ENCODE data around the gene PROK2.

Gene PROK2

GRCh38 chr3:71817262-71817661 lies 32.3 kb upstream of the PROK2 start:
- H3K4ac ChIP-seq (ENCODE audit: low read depth, low read length) = no peak overlapping the region

GRCh38 chr3:71816767-71817156 lies 31.8 kb upstream of the PROK2 start:
- Histone ChIP-seq H4K12ac (ENCODE audit: low read depth, low read length) (no peak overlapping the region), H3K9ac (ENCODE audit: low read length) (no peak overlapping the region), H3K79me1 (ENCODE audit: low read length) (no peaks in the 10 kb centered on the region), H3K9me3 (ENCODE audit: insufficient read depth, low read depth, low read length) (no peaks in the 10 kb centered on the region), H2BK5ac (ENCODE audit: low read depth, low read length, poor library complexity) (no peak overlapping the region), H4K8ac (ENCODE audit: low read depth, low read length) (no peak overlapping the region), H3K4me1 (ENCODE audit: control insufficient read depth in 1 of 2, insufficient read depth in 2 of 2, low read length in 2 of 2) (no peaks in the 10 kb centered on the region), H2AFZ (ENCODE audit: insufficient read depth, low read length, poor library complexity) (no peak overlapping the region), H3K18ac (ENCODE audit: low read length) (no peak overlapping the region), H4K91ac (ENCODE audit: low read depth, low read length) (no peak overlapping the region), H3K4ac (ENCODE audit: low read depth, low read length) (no peak overlapping the region), H3K23ac (ENCODE audit: low read length) (no peak overlapping the region), H2BK12ac (ENCODE audit: low read length) (no peak overlapping the region), H3K4me2 (ENCODE audit: low read length) (no peak overlapping the region), H2AK5ac (ENCODE audit: low read length) (no peak overlapping the region), H3K27ac (ENCODE audit: low read depth, low read length) (no peak overlapping the region), H3K79me2 (ENCODE audit: control insufficient read depth, insufficient read depth, low read length, poor library complexity) (no peaks in the 10 kb centered on the region), H3K27me3 (ENCODE audit: insufficient read depth, low read length) (no peaks in the 10 kb centered on the region), H3K14ac (ENCODE audit: low read length) (no peak overlapping the region), H3K36me3 (ENCODE audit: control insufficient read depth in 1 of 2, insufficient read depth in 2 of 2, low read length in 2 of 2) (no peaks in the 10 kb centered on the region), H2BK120ac (ENCODE audit: insufficient read depth, low read length, poor library complexity) (no peak overlapping the region), H3K4me3 (ENCODE audit: low read depth, low read length) (no peak overlapping the region)
- no CpG with 5 or more reads among the region's 4 CpGs for WGBS (ENCODE audit: extremely low coverage, insufficient coverage, insufficient read length)
- no peak for DNase-seq

More at GRCh38 chr3:71817262-71817661, 32.3 kb upstream of the PROK2 start:
- Histone ChIP-seq H3K79me1 (ENCODE audit: low read length) (no peaks in the 10 kb centered on the region), H3K36me3 (ENCODE audit: control insufficient read depth in 1 of 2, insufficient read depth in 2 of 2, low read length in 2 of 2) (no peaks in the 10 kb centered on the region), H3K79me2 (ENCODE audit: control insufficient read depth, insufficient read depth, low read length, poor library complexity) (no peaks in the 10 kb centered on the region), H2AK5ac (ENCODE audit: low read length) (no peak overlapping the region), H2BK120ac (ENCODE audit: insufficient read depth, low read length, poor library complexity) (no peak overlapping the region), H3K23ac (ENCODE audit: low read length) (no peak overlapping the region), H2BK5ac (ENCODE audit: low read depth, low read length, poor library complexity) (no peak overlapping the region), H3K27ac (ENCODE audit: low read depth, low read length) (no peak overlapping the region), H4K8ac (ENCODE audit: low read depth, low read length) (no peak overlapping the region), H3K27me3 (ENCODE audit: insufficient read depth, low read length) (no peaks in the 10 kb centered on the region), H4K91ac (ENCODE audit: low read depth, low read length) (no peak overlapping the region), H3K18ac (ENCODE audit: low read length) (no peak overlapping the region), H3K14ac (ENCODE audit: low read length) (no peak overlapping the region), H3K4me1 (ENCODE audit: control insufficient read depth in 1 of 2, insufficient read depth in 2 of 2, low read length in 2 of 2) (no peaks in the 10 kb centered on the region), H3K4me2 (ENCODE audit: low read length) (no peak overlapping the region), H3K4me3 (ENCODE audit: low read depth, low read length) (no peak overlapping the region), H3K9ac (ENCODE audit: low read length) (no peak overlapping the region), H3K9me3 (ENCODE audit: insufficient read depth, low read depth, low read length) (no peaks in the 10 kb centered on the region), H4K12ac (ENCODE audit: low read depth, low read length) (no peak overlapping the region), H2AFZ (ENCODE audit: insufficient read depth, low read length, poor library complexity) (no peak overlapping the region), H2BK12ac (ENCODE audit: low read length) (no peak overlapping the region)
- WGBS (ENCODE audit: extremely low coverage, insufficient coverage, insufficient read length) = no CpG with 5 or more reads among the region's 6 CpGs
- no peak for DNase-seq

DNA sequence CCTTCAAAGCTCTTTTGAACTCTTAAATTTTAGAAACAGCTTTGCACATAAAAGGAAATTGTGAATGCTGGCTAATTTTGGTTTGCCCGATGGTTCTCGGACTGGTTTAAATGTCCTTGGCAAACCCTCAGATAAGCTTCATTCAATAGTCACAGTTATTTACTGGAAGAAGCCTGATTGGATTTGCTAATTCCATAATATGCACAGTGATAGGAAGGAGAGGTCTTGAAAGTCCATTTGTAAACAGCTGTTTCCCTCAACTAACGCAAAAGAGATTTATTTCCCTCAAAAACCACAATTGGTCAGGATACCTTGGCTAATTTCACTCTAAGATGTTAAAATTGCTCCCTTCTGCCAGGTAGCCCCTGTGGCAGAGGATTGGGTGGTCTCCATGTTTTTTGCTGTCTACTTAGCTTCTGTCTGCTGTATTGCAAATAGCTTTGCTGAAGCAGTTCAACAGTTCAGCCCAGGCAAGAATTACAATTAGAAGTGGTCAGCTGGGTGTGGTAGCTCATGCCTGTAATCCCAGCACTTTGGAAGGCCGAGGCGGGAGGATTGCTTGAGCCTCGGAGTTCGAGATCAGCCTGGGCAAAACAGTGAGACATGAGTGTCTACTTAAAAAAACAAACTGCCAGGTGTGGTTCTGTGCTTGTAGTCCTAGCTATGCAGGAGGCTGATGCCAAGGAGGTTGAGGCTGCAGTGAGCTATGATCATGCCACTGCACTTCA lies 30.6 kb upstream of the PROK2 start:
- Histone ChIP-seq H3K4ac (ENCODE audit: low read depth, low read length) (no peak overlapping the region), H3K27ac (ENCODE audit: low read depth, low read length) (no peak overlapping the region), H2BK5ac (ENCODE audit: low read depth, low read length, poor library complexity) (no peak overlapping the region), H2AK5ac (ENCODE audit: low read length) (no peak overlapping the region), H3K79me1 (ENCODE audit: low read length) (no peaks in the 10 kb centered on the region), H4K8ac (ENCODE audit: low read depth, low read length) (no peak overlapping the region), H3K9me3 (ENCODE audit: insufficient read depth, low read depth, low read length) (no peaks in the 10 kb centered on the region), H3K4me1 (ENCODE audit: control insufficient read depth in 1 of 2, insufficient read depth in 2 of 2, low read length in 2 of 2) (no peaks in the 10 kb centered on the region), H2BK12ac (ENCODE audit: low read length) (no peak overlapping the region), H4K12ac (ENCODE audit: low read depth, low read length) (no peak overlapping the region), H3K14ac (ENCODE audit: low read length) (no peak overlapping the region), H2BK120ac (ENCODE audit: insufficient read depth, low read length, poor library complexity) (no peak overlapping the region), H3K27me3 (ENCODE audit: insufficient read depth, low read length) (no peaks in the 10 kb centered on the region), H3K79me2 (ENCODE audit: control insufficient read depth, insufficient read depth, low read length, poor library complexity) (no peaks in the 10 kb centered on the region), H4K91ac (ENCODE audit: low read depth, low read length) (no peak overlapping the region), H3K18ac (ENCODE audit: low read length) (no peak overlapping the region), H3K4me3 (ENCODE audit: low read depth, low read length) (no peak overlapping the region), H2AFZ (ENCODE audit: insufficient read depth, low read length, poor library complexity) (no peak overlapping the region), H3K36me3 (ENCODE audit: control insufficient read depth in 1 of 2, insufficient read depth in 2 of 2, low read length in 2 of 2) (no peaks in the 10 kb centered on the region), H3K4me2 (ENCODE audit: low read length) (no peak overlapping the region), H3K9ac (ENCODE audit: low read length) (no peak overlapping the region), H3K23ac (ENCODE audit: low read length) (no peak overlapping the region)
- WGBS (ENCODE audit: extremely low coverage, insufficient coverage, insufficient read length) = no CpG with 5 or more reads among the region's 7 CpGs
- no peak for DNase-seq

DNA sequence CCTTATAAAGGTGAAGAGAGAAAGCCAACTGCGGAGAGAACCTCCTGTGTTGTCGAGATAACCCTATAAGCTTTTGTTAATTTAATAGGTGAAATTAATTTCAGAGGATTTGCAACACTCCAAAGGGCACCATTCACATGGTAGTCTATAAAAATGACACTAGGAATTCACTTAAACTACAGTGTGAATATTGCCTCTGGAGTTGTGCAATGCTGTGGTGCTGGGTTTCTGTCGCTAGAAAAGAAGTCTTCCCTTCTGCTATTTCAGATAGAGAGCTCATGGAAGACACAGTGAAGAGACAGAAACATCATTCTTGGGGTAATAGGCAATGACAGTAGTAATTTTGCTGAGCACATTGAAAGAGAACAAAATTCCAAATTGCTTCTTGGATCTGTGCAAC lies 28.8 kb upstream of the PROK2 start:
- Histone ChIP-seq H3K36me3 (ENCODE audit: control insufficient read depth in 1 of 2, insufficient read depth in 2 of 2, low read length in 2 of 2) (no peaks in the 10 kb centered on the region), H3K27ac (ENCODE audit: low read depth, low read length) (no peak overlapping the region), H3K23ac (ENCODE audit: low read length) (no peak overlapping the region), H3K14ac (ENCODE audit: low read length) (no peak overlapping the region), H3K79me2 (ENCODE audit: control insufficient read depth, insufficient read depth, low read length, poor library complexity) (no peaks in the 10 kb centered on the region), H3K9me3 (ENCODE audit: insufficient read depth, low read depth, low read length) (peaks cover 2% of the 10 kb centered on the region), H2AFZ (ENCODE audit: insufficient read depth, low read length, poor library complexity) (no peak overlapping the region), H4K12ac (ENCODE audit: low read depth, low read length) (no peak overlapping the region), H2BK12ac (ENCODE audit: low read length) (no peak overlapping the region), H3K79me1 (ENCODE audit: low read length) (no peaks in the 10 kb centered on the region), H3K4me3 (ENCODE audit: low read depth, low read length) (no peak overlapping the region), H3K9ac (ENCODE audit: low read length) (no peak overlapping the region), H2AK5ac (ENCODE audit: low read length) (no peak overlapping the region), H2BK120ac (ENCODE audit: insufficient read depth, low read length, poor library complexity) (no peak overlapping the region), H4K91ac (ENCODE audit: low read depth, low read length) (no peak overlapping the region), H4K8ac (ENCODE audit: low read depth, low read length) (no peak overlapping the region), H3K18ac (ENCODE audit: low read length) (no peak overlapping the region), H3K4ac (ENCODE audit: low read depth, low read length) (no peak overlapping the region), H3K4me1 (ENCODE audit: control insufficient read depth in 1 of 2, insufficient read depth in 2 of 2, low read length in 2 of 2) (no peaks in the 10 kb centered on the region), H3K4me2 (ENCODE audit: low read length) (no peak overlapping the region), H3K27me3 (ENCODE audit: insufficient read depth, low read length) (no peaks in the 10 kb centered on the region), H2BK5ac (ENCODE audit: low read depth, low read length, poor library complexity) (no peak overlapping the region)
- DNase-seq = no peak
- no CpG with 5 or more reads among the region's 3 CpGs for WGBS (ENCODE audit: extremely low coverage, insufficient coverage, insufficient read length)

All from trophoblast cell (in vitro differentiated cells and primary cell).